ENCODE measurements around the gene TRHDE.

GRCh38 chr12:72610854-72611358 is 338.7 kb downstream of the TRHDE start:
- no peak for TF ChIP-seq CTCF (conservative IDR thresholded peaks at IDR 0.05; ENCODE audit: low read depth, low read length)
- no peak for TF ChIP-seq EZH2 (IDR thresholded peaks at IDR 0.05; ENCODE audit: borderline replicate concordance, low read depth, low read length, poor library complexity, severe bottlenecking)
